ENCODE measurements around the gene ATXN10.

ATXN10 gene

GRCh38 chr22:45807156-45807915, 135.7 kb downstream of the ATXN10 start:
- Histone ChIP-seq H3K27me3 (ENCODE audit: control insufficient read depth, low read length) (no peaks in the 10 kb centered on the region), H3K4me1 (ENCODE audit: control insufficient read depth, low read length) (no peaks in the 10 kb centered on the region), H3K27ac (ENCODE audit: low read depth, low read length) (no peak overlapping the region), H3K4me2 (ENCODE audit: low read length) (no peak overlapping the region), H3K9me3 (ENCODE audit: control insufficient read depth, insufficient read depth, low read length) (no peaks in the 10 kb centered on the region), H4K20me1 (ENCODE audit: control insufficient read depth, insufficient read depth, low read depth, low read length) (no peaks in the 10 kb centered on the region), H3K9me2 (replicated peaks; ENCODE audit: control insufficient read depth, low read length) (no peaks in the 10 kb centered on the region), H3K79me2 (ENCODE audit: control insufficient read depth, low read length) (peaks cover 4% of the 10 kb centered on the region; the same call in 1 of the 2 replicates), H3F3A (ENCODE audit: control insufficient read depth, insufficient read depth) (no peaks in the 10 kb centered on the region), H3K36me3 (ENCODE audit: control insufficient read depth, low read length) (peaks cover 50% of the 10 kb centered on the region), H3K4me3 (ENCODE audit: low read length) (no peak overlapping the region)
- no peak for TF ChIP-seq EZH2phosphoT487 (IDR thresholded peaks at IDR 0.05; ENCODE audit: borderline replicate concordance, low read length)
- TF ChIP-seq, protein P1, sequence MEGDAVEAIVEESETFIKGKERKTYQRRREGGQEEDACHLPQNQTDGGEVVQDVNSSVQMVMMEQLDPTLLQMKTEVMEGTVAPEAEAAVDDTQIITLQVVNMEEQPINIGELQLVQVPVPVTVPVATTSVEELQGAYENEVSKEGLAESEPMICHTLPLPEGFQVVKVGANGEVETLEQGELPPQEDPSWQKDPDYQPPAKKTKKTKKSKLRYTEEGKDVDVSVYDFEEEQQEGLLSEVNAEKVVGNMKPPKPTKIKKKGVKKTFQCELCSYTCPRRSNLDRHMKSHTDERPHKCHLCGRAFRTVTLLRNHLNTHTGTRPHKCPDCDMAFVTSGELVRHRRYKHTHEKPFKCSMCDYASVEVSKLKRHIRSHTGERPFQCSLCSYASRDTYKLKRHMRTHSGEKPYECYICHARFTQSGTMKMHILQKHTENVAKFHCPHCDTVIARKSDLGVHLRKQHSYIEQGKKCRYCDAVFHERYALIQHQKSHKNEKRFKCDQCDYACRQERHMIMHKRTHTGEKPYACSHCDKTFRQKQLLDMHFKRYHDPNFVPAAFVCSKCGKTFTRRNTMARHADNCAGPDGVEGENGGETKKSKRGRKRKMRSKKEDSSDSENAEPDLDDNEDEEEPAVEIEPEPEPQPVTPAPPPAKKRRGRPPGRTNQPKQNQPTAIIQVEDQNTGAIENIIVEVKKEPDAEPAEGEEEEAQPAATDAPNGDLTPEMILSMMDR (IDR thresholded peaks at IDR 0.05; ENCODE audit: low read depth, low read length, poor library complexity, severe bottlenecking) = no peak

GRCh38 chr22:45812910-45813309, 141.3 kb downstream of the ATXN10 start:
- Histone ChIP-seq H4K20me1 (ENCODE audit: control insufficient read depth, insufficient read depth, low read depth, low read length) (no peaks in the 10 kb centered on the region), H3K79me2 (ENCODE audit: control insufficient read depth, low read length) (no peaks in the 10 kb centered on the region), H3K36me3 (ENCODE audit: control insufficient read depth, low read length) (peaks cover 57% of the 10 kb centered on the region), H3K4me2 (ENCODE audit: low read length) (no peak overlapping the region), H3K4me1 (ENCODE audit: control insufficient read depth, low read length) (no peaks in the 10 kb centered on the region), H3F3A (ENCODE audit: control insufficient read depth, insufficient read depth) (no peaks in the 10 kb centered on the region), H3K9me2 (replicated peaks; ENCODE audit: control insufficient read depth, low read length) (no peaks in the 10 kb centered on the region), H3K27ac (ENCODE audit: low read depth, low read length) (no peak overlapping the region), H3K4me3 (ENCODE audit: low read length) (no peak overlapping the region), H3K9me3 (ENCODE audit: control insufficient read depth, insufficient read depth, low read length) (no peaks in the 10 kb centered on the region), H3K27me3 (ENCODE audit: control insufficient read depth, low read length) (no peaks in the 10 kb centered on the region)
- no peak for TF ChIP-seq EZH2phosphoT487 (IDR thresholded peaks at IDR 0.05; ENCODE audit: borderline replicate concordance, low read length)
- TF ChIP-seq, protein P1 (IDR thresholded peaks at IDR 0.05; ENCODE audit: low read depth, low read length, poor library complexity, severe bottlenecking) = no peak

- H3K9me2 ChIP-seq (replicated peaks; ENCODE audit: control insufficient read depth, low read length) = no peaks in the 10 kb centered on the region
- no peaks in the 10 kb centered on the region for H3K27me3 ChIP-seq (ENCODE audit: control insufficient read depth, low read length)
- no peaks in the 10 kb centered on the region for H3K79me2 ChIP-seq (ENCODE audit: control insufficient read depth, low read length)
- no peaks in the 10 kb centered on the region for H3K4me1 ChIP-seq (ENCODE audit: control insufficient read depth, low read length)
- H3F3A ChIP-seq (ENCODE audit: control insufficient read depth, insufficient read depth) = no peaks in the 10 kb centered on the region
- H3K9me3 ChIP-seq (ENCODE audit: control insufficient read depth, insufficient read depth, low read length) = no peaks in the 10 kb centered on the region
- H4K20me1 ChIP-seq (ENCODE audit: control insufficient read depth, insufficient read depth, low read depth, low read length) = no peaks in the 10 kb centered on the region
- no peak for TF ChIP-seq EZH2phosphoT487 (IDR thresholded peaks at IDR 0.05; ENCODE audit: borderline replicate concordance, low read length)
- TF ChIP-seq, protein P1 (IDR thresholded peaks at IDR 0.05; ENCODE audit: low read depth, low read length, poor library complexity, severe bottlenecking) = no peak
- H3K27ac ChIP-seq (ENCODE audit: low read depth, low read length) = no peak overlapping the region
- H3K4me2 ChIP-seq (ENCODE audit: low read length) = no peak overlapping the region
- H3K4me3 ChIP-seq (ENCODE audit: low read length) = no peak overlapping the region
- peaks cover 49% of the 10 kb centered on the region for H3K36me3 ChIP-seq (ENCODE audit: control insufficient read depth, low read length)
Measured at GRCh38 chr22:45814198-45814597, 142.6 kb downstream of the ATXN10 start.

All from DOHH2 (cell line).